ENCODE measurements around the gene SLC25A39. TPM values are rescaled to one million over a fixed set of nuclear protein-coding genes. Genes with fewer than 3 reads are reported as not detected.

Gene SLC25A39
- total and polyA plus RNA-seq, 2 of the 13 experiments (the other 11 are each of a cell fraction or from before 2014, with no cell fraction given): 144 to 151 TPM

DNA sequence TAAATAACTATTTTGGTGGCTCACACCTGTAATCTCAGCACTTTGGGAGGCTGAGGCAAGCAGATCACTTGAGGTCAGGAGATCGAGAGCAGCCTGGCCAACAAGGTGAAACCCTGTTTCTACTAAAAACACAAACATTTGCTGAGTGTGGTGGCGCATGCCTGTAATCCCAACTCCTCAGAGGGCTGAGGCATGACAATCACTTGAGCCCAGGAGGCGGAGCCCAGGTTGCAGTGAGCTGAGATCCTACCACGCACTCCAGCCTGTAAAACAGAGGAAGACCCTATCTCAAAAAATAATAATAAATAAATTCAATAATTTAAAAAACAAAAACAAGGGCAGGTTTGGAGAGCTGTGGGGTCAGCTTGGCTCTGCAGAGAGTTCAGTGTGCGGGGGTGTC, 51.0 kb downstream of the SLC25A39 start:
- Histone ChIP-seq H3K36me3 (replicated peaks in 1 of 2; ENCODE audit: control insufficient read depth in 1 of 2, insufficient read depth in 2 of 2, low read length in 2 of 2) (no peaks in the 10 kb centered on the region), H2AFZ (ENCODE audit: low read length) (no peak overlapping the region), H3K27ac (ENCODE audit: extremely low read length, insufficient read depth, low read length) (no peak overlapping the region), H3K27me3 (ENCODE audit: control insufficient read depth in 1 of 2, insufficient read depth in 2 of 2, low read length in 2 of 2) (peaks cover 5 to 61% of the 10 kb centered on the region in 2 experiments), H3K4me1 (ENCODE audit: insufficient read depth, low read length) (0 out of 2 replicates have a peak, but pooled peaks cover 4% of the 10 kb centered on the region), H3K79me2 (ENCODE audit: insufficient read depth, low read length) (no peaks in the 10 kb centered on the region), H3K9ac (ENCODE audit: insufficient read depth, low read depth, low read length) (no peak overlapping the region), H3K4me2 (ENCODE audit: low read depth, low read length) (no peak overlapping the region), H3K4me3 (replicated peaks in 1 of 3; ENCODE audit: insufficient read depth in 1 of 3, low read depth in 2 of 3, low read length in 3 of 3) (no peak overlapping the region), H3K9me3 (ENCODE audit: low read length) (no peaks in the 10 kb centered on the region), H4K20me1 (ENCODE audit: insufficient read depth, low read length) (no peaks in the 10 kb centered on the region)
- no peak for ATAC-seq
- CTCF ChIA-PET (ENCODE audit: low intra/inter-chr PET ratio, low total read pairs): no interaction called here
- TF ChIP-seq FOXM1 (CRISPR knock-in tag; IDR thresholded peaks at IDR 0.05) (no peak), PITX1 (CRISPR knock-in tag; IDR thresholded peaks at IDR 0.05) (no peak), ZNF256 (CRISPR knock-in tag; conservative IDR thresholded peaks at IDR 0.05) (no peak), PRMT3 (CRISPR knock-in tag; IDR thresholded peaks at IDR 0.05; ENCODE audit: borderline replicate concordance, low read depth) (no peak), HDAC2 (CRISPR knock-in tag; IDR thresholded peaks at IDR 0.05) (no peak), ZNF232 (CRISPR knock-in tag; IDR thresholded peaks at IDR 0.05; ENCODE audit: borderline replicate concordance) (no peak), HHEX (CRISPR knock-in tag; IDR thresholded peaks at IDR 0.05) (no peak), ASH2L (IDR thresholded peaks at IDR 0.05; ENCODE audit: insufficient read length, low read depth, low read length) (no peak), BRD4 (CRISPR knock-in tag; IDR thresholded peaks at IDR 0.05) (no peak), ZNF768 (CRISPR knock-in tag; IDR thresholded peaks at IDR 0.05) (no peak)
- TF ChIP-seq, protein P1, sequence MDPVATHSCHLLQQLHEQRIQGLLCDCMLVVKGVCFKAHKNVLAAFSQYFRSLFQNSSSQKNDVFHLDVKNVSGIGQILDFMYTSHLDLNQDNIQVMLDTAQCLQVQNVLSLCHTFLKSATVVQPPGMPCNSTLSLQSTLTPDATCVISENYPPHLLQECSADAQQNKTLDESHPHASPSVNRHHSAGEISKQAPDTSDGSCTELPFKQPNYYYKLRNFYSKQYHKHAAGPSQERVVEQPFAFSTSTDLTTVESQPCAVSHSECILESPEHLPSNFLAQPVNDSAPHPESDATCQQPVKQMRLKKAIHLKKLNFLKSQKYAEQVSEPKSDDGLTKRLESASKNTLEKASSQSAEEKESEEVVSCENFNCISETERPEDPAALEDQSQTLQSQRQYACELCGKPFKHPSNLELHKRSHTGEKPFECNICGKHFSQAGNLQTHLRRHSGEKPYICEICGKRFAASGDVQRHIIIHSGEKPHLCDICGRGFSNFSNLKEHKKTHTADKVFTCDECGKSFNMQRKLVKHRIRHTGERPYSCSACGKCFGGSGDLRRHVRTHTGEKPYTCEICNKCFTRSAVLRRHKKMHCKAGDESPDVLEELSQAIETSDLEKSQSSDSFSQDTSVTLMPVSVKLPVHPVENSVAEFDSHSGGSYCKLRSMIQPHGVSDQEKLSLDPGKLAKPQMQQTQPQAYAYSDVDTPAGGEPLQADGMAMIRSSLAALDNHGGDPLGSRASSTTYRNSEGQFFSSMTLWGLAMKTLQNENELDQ (CRISPR knock-in tag; IDR thresholded peaks at IDR 0.05; ENCODE audit: borderline replicate concordance): no peak
- TF ChIP-seq, protein P2, sequence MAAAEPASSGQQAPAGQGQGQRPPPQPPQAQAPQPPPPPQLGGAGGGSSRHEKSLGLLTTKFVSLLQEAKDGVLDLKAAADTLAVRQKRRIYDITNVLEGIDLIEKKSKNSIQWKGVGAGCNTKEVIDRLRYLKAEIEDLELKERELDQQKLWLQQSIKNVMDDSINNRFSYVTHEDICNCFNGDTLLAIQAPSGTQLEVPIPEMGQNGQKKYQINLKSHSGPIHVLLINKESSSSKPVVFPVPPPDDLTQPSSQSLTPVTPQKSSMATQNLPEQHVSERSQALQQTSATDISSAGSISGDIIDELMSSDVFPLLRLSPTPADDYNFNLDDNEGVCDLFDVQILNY (CRISPR knock-in tag; conservative IDR thresholded peaks at IDR 0.05): no peak
- TF ChIP-seq, protein P3, sequence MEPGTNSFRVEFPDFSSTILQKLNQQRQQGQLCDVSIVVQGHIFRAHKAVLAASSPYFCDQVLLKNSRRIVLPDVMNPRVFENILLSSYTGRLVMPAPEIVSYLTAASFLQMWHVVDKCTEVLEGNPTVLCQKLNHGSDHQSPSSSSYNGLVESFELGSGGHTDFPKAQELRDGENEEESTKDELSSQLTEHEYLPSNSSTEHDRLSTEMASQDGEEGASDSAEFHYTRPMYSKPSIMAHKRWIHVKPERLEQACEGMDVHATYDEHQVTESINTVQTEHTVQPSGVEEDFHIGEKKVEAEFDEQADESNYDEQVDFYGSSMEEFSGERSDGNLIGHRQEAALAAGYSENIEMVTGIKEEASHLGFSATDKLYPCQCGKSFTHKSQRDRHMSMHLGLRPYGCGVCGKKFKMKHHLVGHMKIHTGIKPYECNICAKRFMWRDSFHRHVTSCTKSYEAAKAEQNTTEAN (CRISPR knock-in tag; conservative IDR thresholded peaks at IDR 0.05): no peak
- TF ChIP-seq, protein P4, sequence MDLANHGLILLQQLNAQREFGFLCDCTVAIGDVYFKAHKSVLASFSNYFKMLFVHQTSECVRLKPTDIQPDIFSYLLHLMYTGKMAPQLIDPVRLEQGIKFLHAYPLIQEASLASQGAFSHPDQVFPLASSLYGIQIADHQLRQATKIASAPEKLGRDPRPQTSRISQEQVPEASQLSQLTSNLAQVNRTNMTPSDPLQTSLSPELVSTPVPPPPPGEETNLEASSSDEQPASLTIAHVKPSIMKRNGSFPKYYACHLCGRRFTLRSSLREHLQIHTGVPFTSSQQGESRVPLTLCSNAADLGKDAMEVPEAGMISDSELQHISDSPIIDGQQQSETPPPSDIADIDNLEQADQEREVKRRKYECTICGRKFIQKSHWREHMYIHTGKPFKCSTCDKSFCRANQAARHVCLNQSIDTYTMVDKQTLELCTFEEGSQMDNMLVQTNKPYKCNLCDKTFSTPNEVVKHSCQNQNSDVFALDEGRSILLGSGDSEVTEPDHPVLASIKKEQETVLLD (CRISPR knock-in tag; IDR thresholded peaks at IDR 0.05; ENCODE audit: low read depth): no peak
- TF ChIP-seq, protein P5, sequence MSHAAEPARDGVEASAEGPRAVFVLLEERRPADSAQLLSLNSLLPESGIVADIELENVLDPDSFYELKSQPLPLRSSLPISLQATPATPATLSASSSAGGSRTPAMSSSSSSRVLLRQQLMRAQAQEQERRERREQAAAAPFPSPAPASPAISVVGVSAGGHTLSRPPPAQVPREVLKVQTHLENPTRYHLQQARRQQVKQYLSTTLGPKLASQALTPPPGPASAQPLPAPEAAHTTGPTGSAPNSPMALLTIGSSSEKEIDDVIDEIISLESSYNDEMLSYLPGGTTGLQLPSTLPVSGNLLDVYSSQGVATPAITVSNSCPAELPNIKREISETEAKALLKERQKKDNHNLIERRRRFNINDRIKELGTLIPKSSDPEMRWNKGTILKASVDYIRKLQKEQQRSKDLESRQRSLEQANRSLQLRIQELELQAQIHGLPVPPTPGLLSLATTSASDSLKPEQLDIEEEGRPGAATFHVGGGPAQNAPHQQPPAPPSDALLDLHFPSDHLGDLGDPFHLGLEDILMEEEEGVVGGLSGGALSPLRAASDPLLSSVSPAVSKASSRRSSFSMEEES (CRISPR knock-in tag; IDR thresholded peaks at IDR 0.05): no peak
- POLR2A ChIA-PET: no interaction called here
- no TSS peak for BruUV-seq (replicated peaks)
- DNase-seq (ENCODE audit: low spot score): no peak
- peak; percentile 8 for FAIRE-seq
- in situ Hi-C loops (cut with HindIII; ENCODE audit: extremely low pct_ligation_motif_present, low pct_unique_long_range_greater_than_20kb): no loop called here
- intact Hi-C loops (cut with micrococcal nuclease; ENCODE audit: unreplicated experiment): loop anchor here (10.0 kb wide), 1 partner anchor 51 kb away; the partner anchor contains the start of gene SLC25A39
- WGBS (ENCODE audit: low lambda C conversion rate): 34% methylated on average over 5 of the region's 5 CpGs
